NCI-H446 treated with DMSO at 0.1 percent for 48 hours (cell line): ENCODE measurements around the gene AHNAK2.
"Not testable (repeated sequence)": the region's sequence is repeated elsewhere in the genome, so short reads cannot be mapped to it uniquely, and the experiment has no call there.

Experiments
- DNase-seq: peaks from one replicate; lab custom pipeline; 2025; lab: John Stamatoyannopoulos, UW

AHNAK2 gene

GRCh38 chr14:104897330-104898194, 80.6 kb downstream of the AHNAK2 start:
- DNase-seq, result no peak

DNA sequence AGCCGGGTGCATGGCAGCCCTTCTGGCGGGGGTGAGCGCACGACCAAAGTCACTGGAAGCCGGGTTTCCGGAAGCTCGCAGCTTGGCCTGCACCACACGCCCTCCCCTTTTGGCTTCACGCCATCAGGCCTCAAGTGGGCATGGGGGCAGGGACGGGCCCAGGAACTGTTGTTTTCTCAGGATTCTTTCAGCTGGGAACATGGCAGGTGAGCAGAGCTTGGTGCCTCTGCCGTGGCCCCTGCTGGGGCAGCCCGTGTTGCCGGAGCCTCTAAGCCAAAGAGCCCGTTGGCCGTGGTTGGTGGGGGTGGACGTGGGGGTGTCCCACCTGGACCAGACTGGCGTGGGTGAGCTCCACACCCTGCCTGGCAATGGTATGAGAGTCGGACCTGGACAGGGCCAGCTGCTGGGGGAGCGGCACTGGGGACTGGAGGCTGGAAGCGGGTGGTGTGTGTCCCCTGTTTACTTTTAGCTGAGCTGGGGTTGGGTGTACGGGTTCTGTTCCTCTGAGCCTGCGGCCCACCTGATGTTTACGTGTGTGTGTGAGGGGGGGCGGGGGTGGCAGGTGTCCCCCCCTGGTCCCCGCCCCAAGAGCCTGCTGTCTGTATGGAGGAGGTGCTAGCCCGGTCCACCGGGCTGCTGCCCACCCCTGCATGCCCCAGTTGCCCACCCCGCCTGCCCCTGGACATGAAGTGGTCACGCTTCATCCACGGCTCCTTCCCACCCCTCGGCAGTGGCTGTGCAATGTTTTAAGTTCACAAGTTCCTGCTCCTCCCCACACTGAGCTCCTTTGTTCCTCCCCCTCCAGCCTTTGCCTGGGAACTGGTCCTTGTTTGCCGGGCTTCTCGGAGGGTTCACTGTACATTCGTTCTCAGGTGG, 82.2 kb downstream of the AHNAK2 start:
- DNase-seq, result no peak

- DNase-seq, result no peak
These were observed 82.9 kb downstream of the AHNAK2 start for GRCh38 chr14:104895207-104895785.

DNA sequence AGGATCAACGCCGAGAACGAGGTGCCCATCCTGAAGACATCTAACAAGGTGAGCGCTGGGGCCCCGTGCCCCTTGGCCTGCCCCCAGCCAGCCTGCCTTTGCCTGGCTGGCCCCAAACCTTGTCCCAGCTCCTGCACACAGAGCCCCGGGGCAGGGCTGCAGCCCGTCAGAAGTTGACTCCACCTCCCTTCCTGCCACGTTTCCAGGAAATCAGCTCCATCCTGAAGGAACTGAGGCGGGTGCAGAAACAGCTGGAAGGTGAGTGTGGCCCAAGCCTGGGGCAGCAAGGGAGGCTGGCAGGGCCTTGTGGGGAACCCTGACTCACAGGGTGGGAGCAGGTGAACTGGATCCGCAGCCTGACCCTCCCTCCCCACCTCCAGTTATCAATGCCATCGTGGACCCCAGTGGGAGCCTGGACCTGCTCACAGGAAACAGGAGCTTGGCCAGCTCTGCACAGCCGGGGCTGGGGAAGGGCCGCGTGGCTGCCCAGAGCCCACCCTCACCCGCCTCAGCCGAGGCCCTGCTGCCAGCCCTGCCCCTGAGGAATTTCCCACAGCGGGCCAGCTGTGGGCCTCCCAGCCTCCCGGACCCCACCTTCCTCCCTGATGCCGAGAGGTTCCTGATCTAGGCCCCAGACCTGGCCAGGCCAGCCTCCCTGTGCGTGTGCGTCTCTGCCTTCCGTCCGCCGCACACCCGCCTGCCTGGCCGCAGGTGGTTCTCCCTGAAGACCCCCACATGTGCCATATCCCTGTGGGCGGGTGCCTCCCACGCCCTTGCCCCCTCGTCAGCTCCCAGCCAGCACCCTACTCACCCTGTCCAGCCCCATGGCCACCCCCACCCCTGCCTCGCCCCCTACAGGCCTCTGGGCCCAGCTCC, 83.6 kb downstream of the AHNAK2 start:
- no peak for DNase-seq

DNA sequence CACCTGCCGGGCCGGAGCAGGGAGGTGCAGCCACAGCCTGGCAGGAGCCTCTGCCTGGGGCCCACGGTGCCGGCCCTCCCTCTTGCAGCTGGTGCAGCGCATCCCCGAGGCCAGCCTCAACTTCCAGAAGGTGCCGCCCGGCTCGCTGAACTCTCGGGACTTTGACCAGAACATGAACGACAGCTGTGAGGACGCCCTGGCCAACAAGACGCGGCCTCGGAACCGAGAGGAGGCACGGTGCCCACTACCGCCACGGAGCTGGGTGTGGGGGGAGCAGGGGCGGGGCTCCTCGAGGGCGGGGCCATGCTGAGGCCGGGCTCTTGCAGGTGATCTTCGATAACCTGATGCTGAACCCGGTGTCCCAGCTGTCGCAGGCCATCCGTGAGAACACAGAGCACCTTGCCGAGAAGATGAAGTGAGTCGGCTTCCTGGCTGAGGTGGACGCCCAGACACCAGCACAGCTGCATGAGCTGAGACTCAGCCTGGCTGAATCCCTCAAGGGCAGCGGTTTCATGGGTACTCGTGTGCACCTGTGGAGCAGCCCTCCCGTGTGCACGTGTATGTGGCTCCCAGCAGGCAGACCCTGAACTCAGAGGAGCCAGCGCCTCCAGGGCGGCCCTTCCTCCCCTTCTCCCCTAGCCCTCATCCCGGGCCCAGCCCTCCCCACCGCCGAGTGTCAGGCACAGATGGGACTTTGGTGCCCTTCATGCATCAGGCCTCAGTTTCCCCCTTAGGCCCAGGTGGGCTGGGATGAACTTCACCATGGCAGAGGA, 84.6 kb downstream of the AHNAK2 start:
- no peak for DNase-seq

GRCh38 chr14:104892531-104893434, 85.4 kb downstream of the AHNAK2 start:
- DNase-seq, result no peak

DNA sequence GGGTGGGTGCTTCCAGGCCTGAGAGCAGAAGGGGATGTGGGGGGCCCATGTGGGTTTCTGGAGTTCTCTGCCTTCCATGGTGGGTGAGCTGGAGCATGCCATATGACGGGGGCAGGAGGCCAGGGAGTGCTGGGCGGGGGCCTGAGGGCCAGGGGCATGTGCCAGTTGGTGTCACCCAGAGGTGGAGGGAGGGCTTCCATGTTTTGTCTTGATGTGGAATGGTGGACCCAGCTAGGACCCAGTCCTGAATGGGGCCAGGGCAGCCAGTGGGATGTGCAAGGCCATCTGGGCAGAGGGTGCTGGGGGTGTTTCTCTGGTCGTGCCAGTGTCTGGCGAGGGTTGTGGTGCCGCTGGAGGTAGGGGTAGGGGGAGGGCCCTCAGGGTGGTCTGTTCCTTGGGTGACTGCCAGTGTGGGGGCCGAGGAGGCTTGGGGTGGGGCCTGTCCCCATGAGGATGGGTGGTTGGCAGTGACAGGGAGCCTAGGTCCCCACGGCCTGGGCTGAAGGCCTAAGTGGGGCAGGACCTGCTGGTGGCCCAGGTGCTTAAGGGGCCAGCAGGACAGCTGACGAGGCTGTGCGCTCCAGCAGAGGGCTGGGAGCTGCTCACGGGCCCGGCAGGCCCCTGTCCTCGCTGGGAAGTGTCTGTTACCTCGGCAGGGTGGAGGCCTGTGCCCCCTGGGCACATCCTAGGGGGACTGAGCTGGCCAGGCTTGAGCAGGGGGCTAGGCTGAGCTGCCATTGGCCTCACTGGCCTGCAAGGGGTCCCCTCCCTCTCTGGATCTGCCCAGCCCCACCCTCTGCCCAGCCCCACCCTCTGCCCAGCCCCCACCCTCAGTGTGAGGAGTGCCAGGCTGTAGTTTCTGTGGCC, 86.3 kb downstream of the AHNAK2 start:
- DNase-seq, result no peak

DNA sequence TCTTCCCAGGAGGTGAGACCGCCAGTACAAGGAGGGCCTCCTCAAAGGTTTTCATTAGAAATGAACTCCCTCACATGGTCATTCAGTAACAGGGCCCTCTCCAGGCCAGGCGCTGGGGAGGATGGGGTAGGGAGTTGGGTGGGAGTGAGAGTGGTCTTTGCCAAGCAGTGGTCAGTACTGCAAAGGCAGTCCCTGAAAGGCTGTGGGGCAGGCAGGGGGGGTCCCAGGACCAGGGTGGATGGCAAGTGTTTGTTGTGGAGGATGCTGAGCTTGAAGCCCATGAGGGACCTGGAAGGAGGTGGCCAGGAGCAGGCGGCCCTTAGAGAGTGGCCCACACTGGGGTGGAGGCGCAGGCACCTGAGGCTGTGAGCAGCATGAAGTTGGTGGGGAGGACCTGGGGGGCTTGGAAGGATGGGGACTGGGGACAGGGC, 87.0 kb downstream of the AHNAK2 start:
- DNase-seq, result no peak

GRCh38 chr14:104890292-104890691, 87.9 kb downstream of the AHNAK2 start:
- not testable (repeated sequence) for DNase-seq

DNA sequence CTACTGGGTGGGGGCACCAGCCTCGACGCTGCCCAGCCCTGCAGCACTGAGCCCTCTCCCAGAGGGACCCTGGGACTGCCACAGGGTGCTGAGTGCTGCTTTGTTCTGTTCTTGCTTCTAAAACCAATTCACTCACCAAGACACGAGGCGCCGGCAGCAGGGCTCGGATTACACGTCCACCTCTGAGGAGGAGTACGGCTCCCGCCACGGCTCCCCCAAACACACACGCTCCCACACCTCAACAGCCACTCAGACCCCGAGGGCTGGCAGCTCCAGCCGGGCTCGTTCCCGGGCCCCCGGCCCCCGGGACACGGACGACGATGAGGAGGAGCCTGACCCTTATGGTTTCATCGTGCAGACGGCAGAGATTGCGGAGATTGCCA, 88.8 kb downstream of the AHNAK2 start:
- no peak for DNase-seq

DNA sequence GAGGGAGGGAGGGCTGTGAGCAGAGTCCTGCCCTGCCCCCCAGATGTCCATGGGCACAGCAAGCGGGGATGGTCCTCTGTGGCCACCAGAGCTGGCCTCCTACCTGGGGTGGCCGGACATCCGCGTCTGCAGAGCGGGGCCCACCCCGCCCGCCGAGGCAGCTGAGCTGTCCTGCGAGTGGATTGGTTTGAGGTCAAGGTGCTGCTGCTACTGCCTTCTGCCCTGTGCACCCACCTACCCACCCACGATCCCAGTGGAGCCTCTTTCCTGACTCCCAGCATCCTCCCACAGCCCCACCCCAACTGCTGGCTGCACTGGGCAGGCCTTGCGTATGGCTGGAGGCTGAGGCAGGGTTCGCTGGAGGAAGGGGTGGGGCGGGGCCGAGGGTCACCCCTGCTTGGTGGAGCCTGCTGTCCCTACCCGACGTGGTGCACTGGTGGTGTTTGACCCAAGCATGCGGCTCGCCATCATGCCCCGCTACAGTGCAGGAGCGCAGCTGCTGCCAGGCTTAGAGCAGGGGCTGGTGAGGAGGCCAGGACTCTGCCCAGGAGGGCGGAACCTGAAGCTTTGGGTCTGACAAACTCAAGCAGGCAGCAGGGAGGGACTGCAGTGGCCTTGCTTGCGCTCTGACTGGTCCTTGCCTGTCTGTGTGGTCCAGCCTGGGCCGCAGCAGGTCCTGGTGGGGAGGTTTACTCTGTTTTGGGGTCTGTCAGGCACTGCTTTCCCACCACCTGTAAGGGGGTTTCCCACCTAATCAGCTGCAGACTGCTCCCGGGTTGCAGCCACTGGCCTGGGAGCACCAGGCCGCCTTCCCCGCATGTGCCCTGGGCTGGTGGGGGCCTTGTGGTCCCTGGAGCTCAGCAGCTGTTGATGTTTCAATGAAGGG, 89.4 kb downstream of the AHNAK2 start:
- no peak for DNase-seq

DNA sequence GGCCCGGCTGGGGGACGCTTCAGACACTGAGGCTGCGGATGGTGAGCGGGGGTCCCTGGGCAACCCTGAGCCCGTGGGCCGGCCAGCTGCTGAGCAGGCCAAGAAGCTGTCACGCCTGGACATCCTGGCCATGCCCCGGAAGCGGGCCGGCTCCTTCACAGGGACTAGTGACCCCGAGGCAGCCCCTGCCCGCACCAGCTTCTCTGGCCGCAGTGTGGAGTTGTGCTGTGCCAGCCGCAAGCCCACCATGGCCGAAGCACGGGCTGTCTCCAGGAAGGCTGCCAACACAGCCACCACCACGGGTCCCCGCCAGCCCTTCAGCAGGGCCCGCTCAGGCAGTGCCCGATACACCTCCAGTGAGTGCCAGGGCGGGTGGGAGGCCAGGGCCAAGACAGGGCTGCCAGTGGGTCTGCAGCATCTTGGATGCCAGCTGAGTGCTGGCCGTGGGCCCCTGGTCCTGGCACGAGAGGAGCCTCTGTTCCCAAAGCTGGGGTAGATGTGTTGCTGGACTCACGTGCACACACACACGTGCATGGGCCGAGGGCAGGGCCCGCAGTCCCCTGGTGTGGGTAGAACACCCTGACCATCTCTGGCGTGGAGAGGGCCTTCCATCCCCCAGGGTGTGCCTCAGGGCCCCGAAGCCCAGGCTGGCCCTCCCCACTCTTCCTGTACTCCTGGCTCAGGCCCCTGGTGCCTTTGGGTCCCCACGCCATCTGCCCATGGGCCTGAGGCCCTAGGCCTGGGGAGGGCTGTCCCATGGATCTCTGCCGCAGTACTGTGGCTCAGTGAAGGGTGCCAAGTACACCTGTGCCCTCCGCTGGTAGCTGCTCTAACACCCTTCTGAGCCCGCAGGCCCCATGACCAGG, 90.3 kb downstream of the AHNAK2 start:
- DNase-seq, result no peak
